Breast epithelium (tissue), 3 donors: ENCODE measurements around the gene CERKL.

Source experiments
- CTCF ChIP-seq, 3 donors: fragments of 450-650 bp; IDR thresholded peaks; one replicate each; pipeline ENCODE4 v1.5.1; 2016 to 2017; ENCODE audit warnings: antibody characterized with exemption in 3 of 3, mild to moderate bottlenecking in 3 of 3, moderate library complexity in 3 of 3
- POLR2A ChIP-seq: fragments of 450-650 bp; IDR thresholded peaks from one replicate; pipeline ENCODE4 v1.6.1; 2016; ENCODE audit warnings: antibody characterized with exemption, mild to moderate bottlenecking, moderate library complexity

GRCh38 chr2:181670632-181671031 is 13.7 kb upstream of the CERKL start:
- TF ChIP-seq CTCF (IDR thresholded peaks at IDR 0.05) (no peak), POLR2A (no peak)
